ENCODE data around the gene PPP3CA.

The PPP3CA gene

GRCh38 chr4:101157415-101158133, 189.8 kb downstream of the PPP3CA start:
- H2AFZ ChIP-seq (ENCODE audit: insufficient read depth, low read length, poor library complexity): no peak overlapping the region
- DNase-seq: no peak
- H3K27ac ChIP-seq (ENCODE audit: low read depth, low read length): no peak overlapping the region
- H3K4me1 ChIP-seq (ENCODE audit: control insufficient read depth in 1 of 2, insufficient read depth in 2 of 2, low read length in 2 of 2): peaks cover 4 to 8% of the 10 kb centered on the region in 2 experiments
- H3K4ac ChIP-seq (ENCODE audit: low read depth, low read length): no peak overlapping the region
- H2BK5ac ChIP-seq (ENCODE audit: low read depth, low read length, poor library complexity): no peak overlapping the region
- no peak overlapping the region for H3K4me3 ChIP-seq (ENCODE audit: low read depth, low read length)
- no peak overlapping the region for H3K18ac ChIP-seq (ENCODE audit: low read length)
- no CpG with 5 or more reads among the region's 5 CpGs for WGBS (ENCODE audit: extremely low coverage, insufficient coverage, insufficient read length)
- no peak overlapping the region for H3K23ac ChIP-seq (ENCODE audit: low read length)
- no peak overlapping the region for H4K91ac ChIP-seq (ENCODE audit: low read depth, low read length)
- H3K4me2 ChIP-seq (ENCODE audit: low read length): no peak overlapping the region
- H2AK5ac ChIP-seq (ENCODE audit: low read length): no peak overlapping the region
- no peak overlapping the region for H2BK12ac ChIP-seq (ENCODE audit: low read length)
- H3K36me3 ChIP-seq (ENCODE audit: control insufficient read depth in 1 of 2, insufficient read depth in 2 of 2, low read length in 2 of 2): no peaks in the 10 kb centered on the region
- no peak overlapping the region for H3K9ac ChIP-seq (ENCODE audit: low read length)
- H2BK120ac ChIP-seq (ENCODE audit: insufficient read depth, low read length, poor library complexity): no peak overlapping the region
- no peak overlapping the region for H4K8ac ChIP-seq (ENCODE audit: low read depth, low read length)
- no peaks in the 10 kb centered on the region for H3K79me2 ChIP-seq (ENCODE audit: control insufficient read depth, insufficient read depth, low read length, poor library complexity)
- no peaks in the 10 kb centered on the region for H3K27me3 ChIP-seq (ENCODE audit: insufficient read depth, low read length)
- H3K14ac ChIP-seq (ENCODE audit: low read length): no peak overlapping the region
- H3K9me3 ChIP-seq (ENCODE audit: insufficient read depth, low read depth, low read length): no peaks in the 10 kb centered on the region
- peaks cover 2% of the 10 kb centered on the region for H3K79me1 ChIP-seq (ENCODE audit: low read length)
- no peak overlapping the region for H4K12ac ChIP-seq (ENCODE audit: low read depth, low read length)

DNA sequence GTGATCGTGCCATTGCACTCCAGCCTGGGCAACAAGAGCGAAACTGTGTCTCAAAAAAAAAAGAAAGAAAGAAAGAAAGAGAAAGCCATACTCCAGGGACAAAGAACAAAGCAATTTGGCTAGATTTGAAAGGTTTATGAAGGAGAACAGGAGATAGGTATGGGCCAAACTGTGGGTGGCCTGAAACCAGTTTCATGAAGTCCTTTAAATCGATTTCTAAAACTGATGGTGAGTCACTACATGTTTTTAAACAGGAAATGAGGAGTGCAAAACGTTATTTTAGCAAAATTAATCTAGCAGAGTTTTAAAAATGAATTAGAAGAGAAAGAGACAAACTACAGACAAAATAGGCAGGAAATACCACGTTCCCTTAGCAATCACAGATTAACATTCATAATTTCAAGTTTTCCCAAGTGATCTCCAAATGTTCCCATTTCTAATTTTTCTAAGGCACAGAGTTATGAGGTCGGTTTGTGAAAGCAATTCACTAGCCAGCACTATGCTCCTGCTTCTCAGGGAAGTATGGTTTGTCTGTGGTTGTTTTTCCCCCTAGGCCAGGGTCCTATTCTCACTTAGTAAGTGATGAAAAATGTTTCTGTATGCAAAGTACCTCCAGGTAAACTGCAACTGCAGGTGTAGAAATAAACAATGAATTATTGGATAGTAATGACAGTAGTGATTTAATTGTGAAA, 190.6 kb downstream of the PPP3CA start:
- Histone ChIP-seq H3K18ac (ENCODE audit: low read length) (no peak overlapping the region), H4K8ac (ENCODE audit: low read depth, low read length) (no peak overlapping the region), H3K27ac (ENCODE audit: low read depth, low read length) (no peak overlapping the region), H3K4me2 (ENCODE audit: low read length) (no peak overlapping the region), H3K23ac (ENCODE audit: low read length) (no peak overlapping the region), H3K4me3 (ENCODE audit: low read depth, low read length) (no peak overlapping the region), H3K27me3 (ENCODE audit: insufficient read depth, low read length) (no peaks in the 10 kb centered on the region), H2AK5ac (ENCODE audit: low read length) (no peak overlapping the region), H2BK120ac (ENCODE audit: insufficient read depth, low read length, poor library complexity) (no peak overlapping the region), H3K4me1 (ENCODE audit: control insufficient read depth in 1 of 2, insufficient read depth in 2 of 2, low read length in 2 of 2) (peaks cover 4 to 8% of the 10 kb centered on the region in 2 experiments), H3K14ac (ENCODE audit: low read length) (no peak overlapping the region), H3K9ac (ENCODE audit: low read length) (no peak overlapping the region), H2AFZ (ENCODE audit: insufficient read depth, low read length, poor library complexity) (no peak overlapping the region), H4K91ac (ENCODE audit: low read depth, low read length) (no peak overlapping the region), H3K79me1 (ENCODE audit: low read length) (peaks cover 2% of the 10 kb centered on the region), H4K12ac (ENCODE audit: low read depth, low read length) (no peak overlapping the region), H3K9me3 (ENCODE audit: insufficient read depth, low read depth, low read length) (no peaks in the 10 kb centered on the region), H2BK5ac (ENCODE audit: low read depth, low read length, poor library complexity) (no peak overlapping the region), H3K36me3 (ENCODE audit: control insufficient read depth in 1 of 2, insufficient read depth in 2 of 2, low read length in 2 of 2) (no peaks in the 10 kb centered on the region), H2BK12ac (ENCODE audit: low read length) (no peak overlapping the region), H3K79me2 (ENCODE audit: control insufficient read depth, insufficient read depth, low read length, poor library complexity) (no peaks in the 10 kb centered on the region), H3K4ac (ENCODE audit: low read depth, low read length) (no peak overlapping the region)
- no CpG with 5 or more reads among the region's 6 CpGs for WGBS (ENCODE audit: extremely low coverage, insufficient coverage, insufficient read length)
- DNase-seq: no peak

DNA sequence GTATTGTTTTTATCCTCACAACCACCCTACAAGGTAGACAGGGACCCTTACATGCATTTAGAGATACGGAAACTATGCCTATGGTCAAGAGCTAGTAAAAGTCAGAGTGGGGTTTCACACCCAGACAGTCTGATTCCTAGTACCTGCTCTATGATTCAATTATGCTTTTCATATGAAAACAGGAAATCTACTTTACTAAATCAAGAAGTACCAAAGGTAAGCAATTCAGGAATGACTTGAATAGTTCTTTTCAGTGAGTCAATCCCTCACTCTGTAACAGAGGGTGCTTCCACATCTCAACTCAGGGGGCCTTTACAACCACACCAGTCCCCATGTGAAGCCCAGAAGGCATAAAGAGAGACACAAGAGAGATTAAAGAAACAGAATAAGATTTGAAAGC, 191.4 kb downstream of the PPP3CA start:
- no peak overlapping the region for H2AFZ ChIP-seq (ENCODE audit: insufficient read depth, low read length, poor library complexity)
- peaks cover 4 to 8% of the 10 kb centered on the region in 2 experiments for H3K4me1 ChIP-seq (ENCODE audit: control insufficient read depth in 1 of 2, insufficient read depth in 2 of 2, low read length in 2 of 2)
- no peak overlapping the region for H3K4ac ChIP-seq (ENCODE audit: low read depth, low read length)
- no peak for DNase-seq
- no peak overlapping the region for H2BK5ac ChIP-seq (ENCODE audit: low read depth, low read length, poor library complexity)
- no peak overlapping the region for H2AK5ac ChIP-seq (ENCODE audit: low read length)
- H2BK12ac ChIP-seq (ENCODE audit: low read length): peak overlapping the region; percentile 80
- H3K36me3 ChIP-seq (ENCODE audit: control insufficient read depth in 1 of 2, insufficient read depth in 2 of 2, low read length in 2 of 2): no peaks in the 10 kb centered on the region
- H3K27me3 ChIP-seq (ENCODE audit: insufficient read depth, low read length): no peaks in the 10 kb centered on the region
- H3K4me2 ChIP-seq (ENCODE audit: low read length): no peak overlapping the region
- no peak overlapping the region for H4K8ac ChIP-seq (ENCODE audit: low read depth, low read length)
- H3K27ac ChIP-seq (ENCODE audit: low read depth, low read length): peak overlapping the region; percentile 46
- H3K79me2 ChIP-seq (ENCODE audit: control insufficient read depth, insufficient read depth, low read length, poor library complexity): no peaks in the 10 kb centered on the region
- H3K23ac ChIP-seq (ENCODE audit: low read length): no peak overlapping the region
- no peak overlapping the region for H3K9ac ChIP-seq (ENCODE audit: low read length)
- H3K79me1 ChIP-seq (ENCODE audit: low read length): peaks cover 2% of the 10 kb centered on the region
- no peak overlapping the region for H4K91ac ChIP-seq (ENCODE audit: low read depth, low read length)
- no peak overlapping the region for H4K12ac ChIP-seq (ENCODE audit: low read depth, low read length)
- H3K4me3 ChIP-seq (ENCODE audit: low read depth, low read length): no peak overlapping the region
- no peak overlapping the region for H3K18ac ChIP-seq (ENCODE audit: low read length)
- no peak overlapping the region for H2BK120ac ChIP-seq (ENCODE audit: insufficient read depth, low read length, poor library complexity)
- H3K14ac ChIP-seq (ENCODE audit: low read length): no peak overlapping the region
- no peaks in the 10 kb centered on the region for H3K9me3 ChIP-seq (ENCODE audit: insufficient read depth, low read depth, low read length)
- no CpG with 5 or more reads among the region's 1 CpG for WGBS (ENCODE audit: extremely low coverage, insufficient coverage, insufficient read length)

DNA sequence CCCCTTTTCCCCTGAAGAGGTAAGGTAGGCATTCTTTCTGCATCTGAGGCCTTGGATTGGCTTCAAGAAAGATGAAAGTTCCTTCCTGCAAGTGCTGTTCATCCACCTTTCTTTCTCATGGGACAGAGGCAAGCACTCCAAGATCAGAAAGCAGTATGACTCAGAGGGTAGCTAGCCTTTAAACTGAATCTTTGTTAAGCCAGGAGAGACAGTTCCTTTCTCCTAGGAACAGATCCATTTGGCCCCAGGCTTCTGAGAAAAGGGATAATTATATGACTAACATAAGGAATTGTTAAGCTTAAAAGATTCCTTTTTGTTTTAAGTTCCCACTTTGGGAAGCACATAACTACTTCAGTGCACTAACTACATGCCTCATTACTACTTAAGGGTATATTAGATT, 192.0 kb downstream of the PPP3CA start:
- Histone ChIP-seq H3K18ac (ENCODE audit: low read length) (no peak overlapping the region), H3K4me2 (ENCODE audit: low read length) (no peak overlapping the region), H2BK12ac (ENCODE audit: low read length) (no peak overlapping the region), H2AFZ (ENCODE audit: insufficient read depth, low read length, poor library complexity) (no peak overlapping the region), H2AK5ac (ENCODE audit: low read length) (no peak overlapping the region), H3K9me3 (ENCODE audit: insufficient read depth, low read depth, low read length) (no peaks in the 10 kb centered on the region), H3K4me3 (ENCODE audit: low read depth, low read length) (no peak overlapping the region), H3K4ac (ENCODE audit: low read depth, low read length) (no peak overlapping the region), H3K14ac (ENCODE audit: low read length) (no peak overlapping the region), H3K79me1 (ENCODE audit: low read length) (peaks cover 2% of the 10 kb centered on the region), H3K36me3 (ENCODE audit: control insufficient read depth in 1 of 2, insufficient read depth in 2 of 2, low read length in 2 of 2) (no peaks in the 10 kb centered on the region), H4K12ac (ENCODE audit: low read depth, low read length) (no peak overlapping the region), H3K9ac (ENCODE audit: low read length) (no peak overlapping the region), H4K91ac (ENCODE audit: low read depth, low read length) (no peak overlapping the region), H3K23ac (ENCODE audit: low read length) (no peak overlapping the region), H3K4me1 (ENCODE audit: control insufficient read depth in 1 of 2, insufficient read depth in 2 of 2, low read length in 2 of 2) (peaks cover 4 to 8% of the 10 kb centered on the region in 2 experiments), H3K79me2 (ENCODE audit: control insufficient read depth, insufficient read depth, low read length, poor library complexity) (no peaks in the 10 kb centered on the region), H4K8ac (ENCODE audit: low read depth, low read length) (no peak overlapping the region), H3K27ac (ENCODE audit: low read depth, low read length) (peak overlapping the region; percentile 40), H3K27me3 (ENCODE audit: insufficient read depth, low read length) (no peaks in the 10 kb centered on the region), H2BK120ac (ENCODE audit: insufficient read depth, low read length, poor library complexity) (no peak overlapping the region), H2BK5ac (ENCODE audit: low read depth, low read length, poor library complexity) (no peak overlapping the region)
- peak; percentile 71 to 90 for DNase-seq
